ENCODE measurements around the gene BBS12.

DNA sequence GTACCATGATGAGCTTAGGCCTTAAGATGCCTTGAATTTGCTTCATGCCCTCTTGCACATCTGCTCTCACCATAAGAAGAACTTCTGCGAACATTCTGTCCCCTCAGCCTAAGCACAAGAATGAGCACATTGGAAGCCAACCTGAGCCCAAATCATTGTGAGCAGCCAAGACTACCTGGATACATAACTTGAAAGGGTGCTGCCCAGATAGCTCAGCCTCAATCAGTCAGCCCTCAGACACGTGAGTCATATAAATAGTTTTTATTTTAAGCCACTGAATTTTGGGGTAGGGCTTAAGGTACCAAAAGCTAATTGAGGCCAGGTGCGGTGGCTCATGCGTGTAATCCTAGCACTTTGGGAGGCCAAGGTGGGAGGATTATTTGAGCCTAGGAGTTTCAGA lies 27.5 kb upstream of the BBS12 start:
- TF ChIP-seq RFX5 (IDR thresholded peaks at IDR 0.05; ENCODE audit: low read length) (no peak), CTCF (IDR thresholded peaks at IDR 0.05) (no peak), RAD21 (IDR thresholded peaks at IDR 0.05; ENCODE audit: low read length) (no peak)
